HCT116 (cell line): ENCODE results near the gene WNT9B. TPM values are rescaled to one million over a fixed set of nuclear protein-coding genes. Genes with fewer than 3 reads are reported as not detected.

Experiments used
- ATAC-seq: fragments of 200-7000 bp; cut with Tn5 transposase; 2 replicates; pipeline ENCODE4 v1.9.1; 2020; ENCODE audit warnings: mild to moderate bottlenecking, moderate library complexity
- BruUV-seq: library from RNA; stranded (reverse); fragments of 400-500 nt; replicated peaks from 2 replicates; lab custom pipeline; 2021; lab: Mats Ljungman, UMichigan
- CTCF ChIA-PET: fragments of 300-600 bp; sonication (Branson Sonifier 250); formaldehyde crosslinking; loops from one replicate; lab custom pipeline; 2021; ENCODE audit warnings: antibody characterized with exemption; lab: Charles Lee
- POLR2A ChIA-PET: fragments of 300-600, 350-600 bp; sonication (Branson Sonifier 250); formaldehyde crosslinking; loops from one replicate; lab custom pipeline; 2021; ENCODE audit warnings: antibody characterized with exemption; lab: Charles Lee
- RAD21 ChIA-PET, 2 experiments: fragments of 300-600 bp; sonication (Branson Sonifier 250); formaldehyde crosslinking; loops; one replicate each; lab custom pipeline; 2023; ENCODE audit warnings: low total read pairs in 2 of 2; ENCODE audit not compliant: uncharacterized antibody in 2 of 2, unreplicated experiment in 2 of 2, low non-redundant PET in 1 of 2; lab: Charles Lee
- DNase-seq: peaks from one replicate; pipeline ENCODE4 v3.0.0-alpha.2; 2010; ENCODE audit warnings: low read depth, low spot score
- H2AFZ ChIP-seq: fragments of 200-600 bp; shearing (Covaris generic), sonication (generic); 2 replicates; pipeline ENCODE4 v1.6.1; 2017; ENCODE audit warnings: low read depth, mixed run types, mixed read lengths, antibody characterized with exemption, low read length; ENCODE audit not compliant: poor library complexity, severe bottlenecking
- H3K27ac ChIP-seq: 2 replicates; pipeline ENCODE4 v1.5.1; 2012; ENCODE audit warnings: low read depth, low read length
- H3K27me3 ChIP-seq: fragments of 200-600 bp; sonication (generic); 2 replicates; pipeline ENCODE4 v1.6.1; 2016; ENCODE audit warnings: mixed run types, low read length, mixed read lengths; ENCODE audit not compliant: insufficient read depth
- H3K36me3 ChIP-seq, 2 experiments: fragments of 200-500 bp in 1 of 2; fragments of 200-600 bp in 1 of 2; sonication (Bioruptor generic) in 1 of 2; sonication (generic) in 1 of 2; 2 replicates each; pipeline versions ENCODE4 v1.5.1 to v1.6.1; 2014 to 2016; ENCODE audit warnings: low read length in 2 of 2, inconsistent platforms in 1 of 2, mixed read lengths in 1 of 2, mixed run types in 1 of 2; ENCODE audit not compliant: insufficient read depth in 2 of 2, control insufficient read depth in 1 of 2
- H3K4me1 ChIP-seq, 2 experiments: fragments of 200-600 bp in 1 of 2; sonication (generic) in 1 of 2; 2 replicates each; pipeline versions ENCODE4 v1.5.1 to v1.6.1; 2012 to 2017; ENCODE audit warnings: low read length in 2 of 2, inconsistent platforms in 1 of 2, mild to moderate bottlenecking in 1 of 2, mixed read lengths in 1 of 2, mixed run types in 1 of 2, moderate library complexity in 1 of 2; ENCODE audit not compliant: insufficient read depth in 2 of 2, control insufficient read depth in 1 of 2
- H3K4me2 ChIP-seq: fragments of 200-600 bp; sonication (generic); 2 replicates; pipeline ENCODE4 v1.6.1; 2017; ENCODE audit warnings: mixed run types, low read length, mixed read lengths
- H3K4me3 ChIP-seq, 2 experiments: fragments of 200-600 bp in 1 of 2; sonication (generic) in 1 of 2; replicated peaks in 1 of 2; 2 replicates each; pipeline ENCODE4 v1.5.1; 2011 to 2016; ENCODE audit warnings: low read length in 2 of 2, control low read depth in 1 of 2, low read depth in 1 of 2, mild to moderate bottlenecking in 1 of 2, mixed read lengths in 1 of 2, mixed run types in 1 of 2
- H3K79me2 ChIP-seq: fragments of 200-600 bp; sonication (generic); 2 replicates; pipeline ENCODE4 v1.6.1; 2017; ENCODE audit warnings: mild to moderate bottlenecking, mixed run types, low read length, moderate library complexity, mixed read lengths; ENCODE audit not compliant: insufficient read depth
- H3K9ac ChIP-seq: fragments of 200-600 bp; sonication (generic); 2 replicates; pipeline ENCODE4 v1.6.1; 2016; ENCODE audit warnings: low read length, mixed read lengths
- H3K9me2 ChIP-seq: fragments of 200-600 bp; sonication (generic), shearing (Covaris generic); 2 replicates; pipeline ENCODE4 v1.6.1; 2017; ENCODE audit warnings: mixed run types, mild to moderate bottlenecking, moderate library complexity; ENCODE audit not compliant: insufficient read depth
- H3K9me3 ChIP-seq, 2 experiments: fragments of 200-500 bp in 1 of 2; fragments of 200-600 bp in 1 of 2; sonication (Bioruptor generic) in 1 of 2; sonication (generic) in 1 of 2; 2 replicates each; pipeline ENCODE4 v1.6.1; 2014 to 2017; ENCODE audit warnings: low read length in 2 of 2, mixed read lengths in 2 of 2, inconsistent platforms in 1 of 2, low read depth in 1 of 2, mild to moderate bottlenecking in 1 of 2, mixed run types in 1 of 2, moderate library complexity in 1 of 2; ENCODE audit not compliant: control insufficient read depth in 1 of 2, insufficient read depth in 1 of 2
- H4K20me1 ChIP-seq: fragments of 200-600 bp; sonication (generic), shearing (Covaris generic); 2 replicates; pipeline ENCODE4 v1.6.1; 2017; ENCODE audit warnings: mixed run types, mild to moderate bottlenecking, moderate library complexity; ENCODE audit not compliant: insufficient read depth
- ATF3 ChIP-seq: IDR thresholded peaks from 2 replicates; pipeline ENCODE4 v1.6.1; 2012
- CBX3 ChIP-seq: IDR thresholded peaks from 2 replicates; pipeline ENCODE4 v1.6.1; 2012; ENCODE audit warnings: low read depth
- CEBPB ChIP-seq: IDR thresholded peaks from 2 replicates; pipeline ENCODE4 v1.6.1; 2012; ENCODE audit warnings: low read depth
- ELF1 ChIP-seq: IDR thresholded peaks from 2 replicates; pipeline ENCODE4 v1.6.1; 2012; ENCODE audit warnings: low read depth, borderline replicate concordance
- EZH2 ChIP-seq: fragments of 200-600 bp; sonication (generic); IDR thresholded peaks from 2 replicates; pipeline ENCODE4 v1.6.1; 2017; ENCODE audit warnings: antibody characterized with exemption, mixed run types
- EZH2phosphoT487 ChIP-seq: fragments of 200-600 bp; IDR thresholded peaks from 2 replicates; pipeline ENCODE4 v1.6.1; 2018; ENCODE audit warnings: antibody characterized with exemption, borderline replicate concordance
- JUND ChIP-seq: IDR thresholded peaks from 2 replicates; pipeline ENCODE4 v1.6.1; 2012
- POLR2A ChIP-seq: IDR thresholded peaks from 2 replicates; pipeline ENCODE4 v1.7.0; 2011; ENCODE audit warnings: borderline replicate concordance; ENCODE audit not compliant: insufficient read depth, insufficient read length; ENCODE audit errors: extremely low read depth
- POLR2AphosphoS5 ChIP-seq: IDR thresholded peaks from 2 replicates; pipeline ENCODE4 v1.6.1; 2011; ENCODE audit warnings: mild to moderate bottlenecking, low read depth, low read length, moderate library complexity
- RAD21 ChIP-seq: IDR thresholded peaks from 2 replicates; pipeline ENCODE4 v1.6.1; 2012; ENCODE audit warnings: low read depth, mild to moderate bottlenecking
- REST ChIP-seq: IDR thresholded peaks from 2 replicates; pipeline ENCODE4 v1.6.1; 2012; ENCODE audit warnings: low read depth
- SIN3A ChIP-seq: IDR thresholded peaks from 2 replicates; pipeline ENCODE4 v1.6.1; 2012; ENCODE audit warnings: low read depth
- SP1 ChIP-seq: IDR thresholded peaks from 2 replicates; pipeline ENCODE4 v1.6.1; 2012; ENCODE audit warnings: low read depth
- SRF ChIP-seq: IDR thresholded peaks from 2 replicates; pipeline ENCODE4 v1.6.1; 2012; ENCODE audit warnings: low read depth
- YY1 ChIP-seq: IDR thresholded peaks from 2 replicates; pipeline ENCODE4 v1.6.1; 2011; ENCODE audit warnings: low read length, low read depth, moderate library complexity, mild to moderate bottlenecking; ENCODE audit not compliant: insufficient replicate concordance; ENCODE audit errors: extremely low read depth
- ZBTB33 ChIP-seq: IDR thresholded peaks from 2 replicates; pipeline ENCODE4 v1.6.1; 2011; ENCODE audit warnings: mild to moderate bottlenecking, low read length, moderate library complexity; ENCODE audit not compliant: insufficient replicate concordance; ENCODE audit errors: extremely low read depth
- ZFX ChIP-seq: fragments of 450-650 bp; IDR thresholded peaks from 2 replicates; pipeline ENCODE4 v1.6.1; 2017
- ZNF274 ChIP-seq: fragments of 200-500 bp; sonication (Bioruptor generic); IDR thresholded peaks from 2 replicates; pipeline ENCODE4 v1.6.1; 2014; ENCODE audit warnings: mild to moderate bottlenecking, low read depth, low read length, inconsistent platforms
- intact Hi-C: fragments of 100-400 bp; cut with micrococcal nuclease; formaldehyde crosslinking; loops from 2 replicates; pipeline ENCODE4 v1.10.0; 2022
- total RNA-seq: library from RNA; stranded (reverse); gene quantifications from one replicate; pipeline ENCODE4 v1.2.1, GENCODE V29; 2021; ENCODE audit not compliant: unreplicated experiment

The WNT9B gene
- total RNA-seq, 1 experiment from 2014 or later = not detected

GRCh38 chr17:46883871-46884520, 32.6 kb downstream of the WNT9B start:
- H3K27me3 ChIP-seq = 0 out of 2 replicates have a peak, but pooled peaks cover 5% of the 10 kb centered on the region
- H3K4me1 ChIP-seq = no peaks in the 10 kb centered on the region
- intact Hi-C loops = no loop called here
- H3K9ac ChIP-seq = no peak overlapping the region
- no peak overlapping the region for H3K4me2 ChIP-seq
- no TSS peak for BruUV-seq
- H4K20me1 ChIP-seq = no peaks in the 10 kb centered on the region
- no peak for ATAC-seq
- ChIA-PET POLR2A (no interaction called here), RAD21 (no interaction called here), CTCF (no interaction called here)
- no peak overlapping the region for H3K4me3 ChIP-seq
- H3K9me2 ChIP-seq = no peaks in the 10 kb centered on the region
- H3K79me2 ChIP-seq = no peaks in the 10 kb centered on the region
- H3K36me3 ChIP-seq = no peaks in the 10 kb centered on the region
- no peak overlapping the region for H3K27ac ChIP-seq
- no peak for DNase-seq
- no peaks in the 10 kb centered on the region for H3K9me3 ChIP-seq
- TF ChIP-seq ATF3 (no peak), REST (no peak), EZH2 (no peak), ZNF274 (no peak), POLR2A (no peak), ZFX (no peak), POLR2AphosphoS5 (no peak), SRF (no peak), RAD21 (no peak), ZBTB33 (no peak), ELF1 (no peak), CBX3 (no peak), CEBPB (no peak), SIN3A (no peak), EZH2phosphoT487 (no peak), JUND (no peak), YY1 (no peak), SP1 (no peak)
- no peak overlapping the region for H2AFZ ChIP-seq
